ENCODE measurements around the gene PALD1. TPM values are rescaled to one million over a fixed set of nuclear protein-coding genes. Genes with fewer than 3 reads are reported as not detected.
A peak's percentile ranks its signal among the peaks of the same experiment; 100 is the strongest.

The PALD1 gene
- total RNA-seq, 1 donor from 2014 or later = 7.8 TPM

- intact Hi-C loops (cut with DNase I) = no loop called here
- ATAC-seq (no peak), DNase-seq (ENCODE audit: low spot score) (no peak)
Observed at GRCh38 chr10:70592186-70592735, 113.7 kb downstream of the PALD1 start.

GRCh38 chr10:70592746-70593512, 114.4 kb downstream of the PALD1 start:
- no peak for ATAC-seq
- no peak for DNase-seq (ENCODE audit: low spot score)
- intact Hi-C loops (cut with DNase I) = no loop called here

- no peak for DNase-seq (ENCODE audit: low spot score)
Observed at GRCh38 chr10:70593513-70593890, 114.9 kb downstream of the PALD1 start.

GRCh38 chr10:70594161-70594560, 115.6 kb downstream of the PALD1 start:
- intact Hi-C loops (cut with DNase I) = no loop called here
- DNase-seq (ENCODE audit: low spot score) = no peak
- ATAC-seq = no peak

More at GRCh38 chr10:70593513-70593890, 114.9 kb downstream of the PALD1 start:
- ATAC-seq = no peak
- intact Hi-C loops (cut with DNase I) = no loop called here

GRCh38 chr10:70595566-70596016, 117.0 kb downstream of the PALD1 start:
- DNase-seq (ENCODE audit: low spot score) (no peak), ATAC-seq (no peak)
- intact Hi-C loops (cut with DNase I) = no loop called here

GRCh38 chr10:70596110-70596798, 117.7 kb downstream of the PALD1 start:
- intact Hi-C loops (cut with DNase I) = no loop called here
- ATAC-seq (peak; percentile 58), DNase-seq (ENCODE audit: low spot score) (no peak)

GRCh38 chr10:70596860-70597809, 118.6 kb downstream of the PALD1 start:
- ATAC-seq = no peak
- no peak for DNase-seq (ENCODE audit: low spot score)
- intact Hi-C loops (cut with DNase I) = no loop called here

- DNase-seq (ENCODE audit: low spot score) (no peak), ATAC-seq (no peak)
- intact Hi-C loops (cut with DNase I) = no loop called here
Observed at GRCh38 chr10:70597856-70598815, 119.6 kb downstream of the PALD1 start.

- ATAC-seq (no peak), DNase-seq (ENCODE audit: low spot score) (no peak)
- intact Hi-C loops (cut with DNase I) = no loop called here
Observed at GRCh38 chr10:70598857-70599295, 120.3 kb downstream of the PALD1 start.

GRCh38 chr10:70599319-70599718, 120.8 kb downstream of the PALD1 start:
- intact Hi-C loops (cut with DNase I) = no loop called here
- no peak for DNase-seq (ENCODE audit: low spot score)
- no peak for ATAC-seq

GRCh38 chr10:70599791-70600190, 121.2 kb downstream of the PALD1 start:
- ATAC-seq (no peak), DNase-seq (ENCODE audit: low spot score) (no peak)
- intact Hi-C loops (cut with DNase I) = no loop called here

- DNase-seq (ENCODE audit: low spot score) (no peak), ATAC-seq (no peak)
- intact Hi-C loops (cut with DNase I) = no loop called here
Observed at GRCh38 chr10:70600512-70601395, 122.2 kb downstream of the PALD1 start.

GRCh38 chr10:70601746-70602145, 123.2 kb downstream of the PALD1 start:
- DNase-seq (ENCODE audit: low spot score) = no peak
- intact Hi-C loops (cut with DNase I) = no loop called here
- no peak for ATAC-seq

GRCh38 chr10:70602665-70603448, 124.3 kb downstream of the PALD1 start, which contains the start of gene PRF1:
Gene PRF1, minus strand, starts transcription at chr10:70602741. Its CDS starts 1,839 bp downstream, at chr10:70600902.
- intact Hi-C loops (cut with DNase I) = no loop called here
- DNase-seq (ENCODE audit: low spot score) (no peak), ATAC-seq (peak; percentile 50)

GRCh38 chr10:70603449-70603801, 124.9 kb downstream of the PALD1 start:
- DNase-seq (ENCODE audit: low spot score) (no peak), ATAC-seq (peak; percentile 19)
- intact Hi-C loops (cut with DNase I) = no loop called here

- DNase-seq (ENCODE audit: low spot score) (no peak), ATAC-seq (no peak)
- intact Hi-C loops (cut with DNase I) = no loop called here
Observed at GRCh38 chr10:70604106-70604505, 125.5 kb downstream of the PALD1 start.
